SJCRH30 (cell line): ENCODE data around the gene LSAMP. TPM values are rescaled to one million over a fixed set of nuclear protein-coding genes. Genes with fewer than 3 reads are reported as not detected.

Source experiments
- DNase-seq, 2 experiments: peaks; one replicate each; pipeline ENCODE4 v3.0.0-alpha.2; 2015 to 2020
- H3K27ac ChIP-seq: fragments of 250-450 bp; sonication (Bioruptor Pico); 2 replicates; pipeline ENCODE4 v1.5.1; 2020; ENCODE audit warnings: mild to moderate bottlenecking, moderate library complexity
- H3K27me3 ChIP-seq: fragments of 250-450 bp; sonication (Bioruptor Pico); 2 replicates; pipeline ENCODE4 v1.5.1; 2020; ENCODE audit warnings: mild to moderate bottlenecking, moderate library complexity
- H3K36me3 ChIP-seq: fragments of 250-450 bp; sonication (Bioruptor Pico); 2 replicates; pipeline ENCODE4 v1.5.1; 2020; ENCODE audit warnings: mild to moderate bottlenecking, moderate library complexity
- H3K4me1 ChIP-seq: fragments of 250-450 bp; sonication (Bioruptor Pico); 2 replicates; pipeline ENCODE4 v1.5.1; 2020; ENCODE audit warnings: mild to moderate bottlenecking, moderate library complexity
- H3K4me3 ChIP-seq: fragments of 250-450 bp; sonication (Bioruptor Pico); 2 replicates; pipeline ENCODE4 v1.5.1; 2020; ENCODE audit warnings: mild to moderate bottlenecking, moderate library complexity
- H3K9me3 ChIP-seq: fragments of 250-450 bp; sonication (Bioruptor Pico); replicated peaks from 2 replicates; pipeline ENCODE4 v1.5.1; 2020; ENCODE audit warnings: mild to moderate bottlenecking, moderate library complexity
- total RNA-seq: library from RNA; depleted of rRNA; stranded (reverse); fragments of >200 nt; shearing (Covaris generic); gene quantifications from 2 replicates; pipeline ENCODE4 v1.2.3, GENCODE V29; 2014

LSAMP gene
- total RNA-seq, 1 experiment from 2014 or later, result 0.02 TPM

DNA sequence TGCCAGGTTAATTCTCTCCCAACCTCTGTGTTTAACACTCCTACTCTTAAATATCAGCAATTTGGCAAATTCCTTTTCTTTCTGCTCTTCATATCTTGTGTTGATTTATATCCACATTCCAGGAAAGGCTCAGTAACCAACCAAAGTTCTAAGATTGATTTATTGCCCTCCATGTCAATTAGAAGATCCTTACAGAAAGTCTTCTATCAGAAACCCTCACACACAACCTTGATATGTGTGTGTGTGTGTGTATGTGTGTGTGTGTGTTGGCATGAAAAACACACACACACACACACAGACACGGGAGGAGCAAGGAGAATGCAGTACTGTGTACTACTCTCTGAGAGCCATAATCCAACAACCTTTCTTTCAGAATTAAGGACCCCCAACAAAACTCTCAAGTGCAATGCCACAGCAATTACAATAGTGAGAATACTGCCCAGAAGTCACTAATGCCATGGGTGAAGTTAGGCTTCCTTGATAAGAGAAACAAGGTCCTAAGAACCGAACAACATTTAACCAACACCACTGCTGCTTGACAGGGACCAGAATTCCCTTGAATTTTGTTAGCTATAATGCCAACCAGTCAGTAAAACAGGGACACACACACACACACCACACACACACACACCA lies 1.1 kb downstream of the LSAMP start:
- Histone ChIP-seq H3K27ac (no peak overlapping the region), H3K27me3 (no peaks in the 10 kb centered on the region), H3K9me3 (no peaks in the 10 kb centered on the region), H3K4me1 (no peaks in the 10 kb centered on the region), H3K36me3 (no peaks in the 10 kb centered on the region), H3K4me3 (no peak overlapping the region)
- DNase-seq, result no peak

DNA sequence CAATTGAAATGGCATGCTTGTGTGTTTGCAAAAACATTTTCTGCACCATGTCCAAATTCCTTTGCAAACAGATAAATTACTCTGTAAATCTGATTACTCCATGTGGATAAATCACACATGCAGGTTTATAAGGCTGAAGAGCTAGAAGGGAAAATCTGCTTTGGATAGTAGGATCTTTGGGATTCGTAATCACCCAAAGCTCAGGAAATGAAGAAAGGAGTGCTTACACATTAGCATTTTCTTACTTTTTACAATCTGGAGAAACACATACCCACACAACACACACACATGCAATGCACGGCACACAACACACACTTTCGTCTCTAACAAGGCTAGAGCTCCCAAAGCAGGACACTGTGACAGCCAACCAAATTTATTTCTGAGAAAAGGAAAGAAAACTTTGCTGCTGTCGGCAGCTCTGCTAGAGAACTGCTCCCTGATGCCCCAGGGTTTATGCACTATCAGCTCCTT lies 2.1 kb downstream of the LSAMP start:
- no peaks in the 10 kb centered on the region for H3K4me1 ChIP-seq
- no peaks in the 10 kb centered on the region for H3K27me3 ChIP-seq
- no peak for DNase-seq
- H3K9me3 ChIP-seq, result no peaks in the 10 kb centered on the region
- H3K36me3 ChIP-seq, result no peaks in the 10 kb centered on the region
- H3K27ac ChIP-seq, result no peak overlapping the region
- no peak overlapping the region for H3K4me3 ChIP-seq

DNA sequence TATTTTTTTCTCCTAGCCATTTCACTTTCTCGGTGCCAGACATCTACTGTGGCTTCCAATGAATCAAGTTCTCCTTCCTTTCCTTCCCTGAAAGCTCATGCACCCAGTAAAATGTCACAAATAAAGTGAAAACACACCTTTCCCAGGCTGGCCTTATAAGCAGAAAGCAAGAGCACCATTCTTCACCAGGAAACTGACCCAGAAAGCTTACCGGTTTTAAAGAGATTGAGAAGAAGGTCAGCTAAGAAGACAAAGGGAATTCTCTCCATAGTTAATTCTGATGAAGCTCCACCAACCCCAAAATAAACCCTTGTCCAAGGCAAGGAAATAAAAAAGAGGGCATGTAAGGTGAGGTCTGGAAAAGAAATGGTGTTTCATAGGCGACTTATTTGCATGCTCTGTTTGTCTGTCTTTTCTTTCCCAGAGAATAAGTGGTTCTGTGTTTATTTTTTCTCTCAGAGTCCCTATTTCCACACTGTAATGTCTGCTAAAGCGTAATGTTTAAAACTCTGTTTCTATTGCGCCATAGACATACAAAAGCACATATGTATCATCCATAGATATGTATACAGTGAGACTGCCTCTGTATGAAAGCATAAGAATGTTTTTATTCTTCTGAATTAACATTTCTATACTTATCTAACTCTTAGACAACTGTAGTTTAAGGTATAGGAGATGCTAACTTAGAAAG lies 2.8 kb downstream of the LSAMP start:
- Histone ChIP-seq H3K4me3 (no peak overlapping the region), H3K27me3 (no peaks in the 10 kb centered on the region), H3K4me1 (no peaks in the 10 kb centered on the region), H3K27ac (no peak overlapping the region), H3K36me3 (no peaks in the 10 kb centered on the region), H3K9me3 (no peaks in the 10 kb centered on the region)
- DNase-seq, result no peak

DNA sequence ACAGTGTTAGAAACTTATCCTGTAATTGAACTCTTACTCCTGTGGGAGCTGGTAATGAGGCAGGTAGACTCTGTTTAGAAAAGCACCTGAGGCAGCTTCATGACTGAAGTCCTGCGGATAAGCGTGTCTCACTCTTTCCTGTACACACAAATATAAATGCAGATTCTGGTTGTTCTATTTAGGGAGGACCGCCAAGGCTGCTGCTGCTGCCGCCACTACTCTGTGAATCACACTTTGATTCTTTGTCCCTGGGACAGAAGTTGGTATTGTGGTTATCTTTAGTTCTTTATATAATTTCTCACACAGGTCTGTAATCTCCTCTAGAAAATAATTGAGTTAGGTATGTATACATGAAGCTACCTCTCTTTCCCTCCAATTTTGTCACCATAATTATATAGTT lies 3.6 kb downstream of the LSAMP start:
- Histone ChIP-seq H3K27me3 (no peaks in the 10 kb centered on the region), H3K36me3 (no peaks in the 10 kb centered on the region), H3K27ac (no peak overlapping the region), H3K4me3 (no peak overlapping the region), H3K4me1 (no peaks in the 10 kb centered on the region), H3K9me3 (no peaks in the 10 kb centered on the region)
- DNase-seq, result no peak

DNA sequence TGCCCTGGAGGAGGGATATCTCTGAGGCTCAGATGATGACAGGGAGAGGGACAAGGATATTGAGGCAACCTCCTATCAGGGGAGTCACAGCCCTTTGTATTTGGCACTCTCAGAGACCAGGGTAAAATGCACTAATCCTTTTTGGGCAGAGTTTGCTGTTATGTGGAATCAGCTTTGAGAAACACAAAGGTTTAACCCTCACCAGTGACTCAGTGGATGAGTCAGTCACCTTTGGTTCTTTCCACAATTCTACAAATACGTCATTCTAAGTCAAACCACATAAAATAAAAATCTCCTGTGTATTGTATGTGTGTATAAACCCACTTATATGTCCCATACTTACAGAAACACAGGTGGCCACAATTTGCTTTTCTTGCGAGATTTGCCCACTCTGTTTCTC lies 5.1 kb downstream of the LSAMP start:
- no peak for DNase-seq
- Histone ChIP-seq H3K36me3 (no peaks in the 10 kb centered on the region), H3K27me3 (no peaks in the 10 kb centered on the region), H3K9me3 (no peaks in the 10 kb centered on the region), H3K4me1 (no peaks in the 10 kb centered on the region), H3K27ac (no peak overlapping the region), H3K4me3 (no peak overlapping the region)

DNA sequence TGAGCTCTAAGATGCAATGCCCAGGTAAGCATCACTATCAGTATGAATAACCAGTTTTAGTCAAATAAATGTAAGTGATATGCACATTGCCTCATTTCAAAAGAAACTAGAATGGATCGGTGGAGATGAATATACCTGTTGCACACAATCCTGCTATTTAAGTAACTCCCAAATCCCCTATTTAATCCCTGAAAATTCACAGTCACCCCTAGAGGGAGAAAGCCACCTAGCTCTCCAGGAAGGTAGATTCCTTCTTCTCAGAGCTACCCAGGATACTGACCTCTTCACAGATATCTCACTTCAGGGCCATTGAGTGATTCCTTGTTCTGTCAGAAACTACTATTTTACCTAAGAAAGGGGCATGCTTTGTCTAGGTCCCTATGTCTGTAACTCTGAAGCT lies 11.7 kb downstream of the LSAMP start:
- Histone ChIP-seq H3K4me1 (no peaks in the 10 kb centered on the region), H3K4me3 (no peak overlapping the region), H3K27me3 (no peaks in the 10 kb centered on the region), H3K9me3 (no peaks in the 10 kb centered on the region), H3K27ac (no peak overlapping the region), H3K36me3 (no peaks in the 10 kb centered on the region)
- no peak for DNase-seq

DNA sequence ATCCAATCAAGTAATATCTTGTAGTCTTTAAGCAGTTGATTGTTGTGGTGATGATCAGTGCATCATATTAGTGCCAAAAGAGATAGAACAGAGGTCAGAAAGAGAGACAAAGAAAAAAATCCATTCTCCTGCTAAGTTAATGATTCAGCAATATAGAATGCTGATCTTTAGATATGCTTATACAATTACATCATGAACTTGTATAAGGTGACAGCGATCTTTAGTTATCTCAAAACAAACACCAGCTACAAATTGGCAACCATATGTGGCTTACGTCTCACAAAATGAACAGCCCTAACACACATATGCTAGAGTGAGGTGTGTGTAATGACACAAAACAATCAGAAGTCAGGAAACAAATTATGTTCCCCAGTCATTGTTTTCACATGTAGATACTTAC lies 12.5 kb downstream of the LSAMP start:
- H3K27me3 ChIP-seq, result no peaks in the 10 kb centered on the region
- no peaks in the 10 kb centered on the region for H3K4me1 ChIP-seq
- H3K9me3 ChIP-seq, result no peaks in the 10 kb centered on the region
- no peak for DNase-seq
- no peak overlapping the region for H3K27ac ChIP-seq
- no peaks in the 10 kb centered on the region for H3K36me3 ChIP-seq
- H3K4me3 ChIP-seq, result no peak overlapping the region

DNA sequence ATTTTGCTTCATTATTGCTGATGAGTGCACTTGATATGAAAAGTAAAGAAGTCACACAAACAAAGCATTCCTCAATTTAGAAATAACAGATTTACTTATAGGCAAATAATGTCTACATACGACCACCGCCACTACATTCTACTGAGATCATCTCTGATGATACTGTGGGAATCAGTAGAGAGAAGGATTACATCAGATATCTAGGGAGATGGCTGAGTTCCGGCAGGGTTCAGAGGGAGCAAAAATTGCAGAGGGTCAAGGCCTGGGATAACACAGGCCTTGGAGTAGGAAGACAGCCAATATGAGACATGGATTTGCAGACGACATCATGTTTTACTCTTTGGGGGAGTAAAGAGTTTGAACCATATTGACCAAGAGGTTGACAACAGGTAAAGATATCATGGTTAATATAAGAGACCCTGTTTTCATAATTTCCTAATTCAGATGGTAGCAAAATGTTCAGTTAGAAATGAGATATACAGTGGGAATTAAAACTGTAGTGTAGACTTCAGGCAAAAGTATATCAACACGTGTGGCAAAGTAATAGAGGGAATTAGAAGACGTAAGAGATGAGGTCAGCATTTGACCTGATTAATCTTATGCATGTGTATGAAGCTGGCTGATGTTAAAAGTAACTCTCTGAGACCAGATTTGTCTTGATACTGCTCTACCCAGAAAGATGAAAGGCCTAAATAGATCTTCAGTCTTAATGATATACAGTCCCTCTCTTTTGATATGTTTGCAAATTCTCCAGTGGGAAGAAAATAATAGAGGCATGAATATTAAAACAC lies 15.6 kb downstream of the LSAMP start:
- no peaks in the 10 kb centered on the region for H3K9me3 ChIP-seq
- H3K27me3 ChIP-seq, result no peaks in the 10 kb centered on the region
- no peak overlapping the region for H3K4me3 ChIP-seq
- no peak for DNase-seq
- H3K27ac ChIP-seq, result no peak overlapping the region
- no peaks in the 10 kb centered on the region for H3K36me3 ChIP-seq
- no peaks in the 10 kb centered on the region for H3K4me1 ChIP-seq

DNA sequence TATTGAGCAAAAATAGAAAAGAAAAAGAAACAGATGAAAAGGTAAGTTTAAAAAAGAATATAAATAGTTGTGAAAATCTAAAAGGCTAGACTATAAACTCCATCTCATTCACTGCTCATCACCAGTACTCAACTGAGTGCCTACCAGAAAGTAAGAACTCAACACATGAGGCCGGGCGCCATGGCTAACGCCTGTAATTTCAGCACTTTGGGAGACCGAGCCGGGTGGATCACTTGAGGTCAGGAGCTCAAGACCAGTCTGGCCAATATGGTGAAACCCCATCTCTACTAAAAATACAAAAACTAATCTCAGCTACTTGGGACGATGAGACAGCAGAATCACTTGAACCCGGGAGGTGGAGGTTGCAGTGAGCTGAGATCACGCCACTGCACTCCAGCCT lies 19.3 kb downstream of the LSAMP start:
- no peaks in the 10 kb centered on the region for H3K36me3 ChIP-seq

DNA sequence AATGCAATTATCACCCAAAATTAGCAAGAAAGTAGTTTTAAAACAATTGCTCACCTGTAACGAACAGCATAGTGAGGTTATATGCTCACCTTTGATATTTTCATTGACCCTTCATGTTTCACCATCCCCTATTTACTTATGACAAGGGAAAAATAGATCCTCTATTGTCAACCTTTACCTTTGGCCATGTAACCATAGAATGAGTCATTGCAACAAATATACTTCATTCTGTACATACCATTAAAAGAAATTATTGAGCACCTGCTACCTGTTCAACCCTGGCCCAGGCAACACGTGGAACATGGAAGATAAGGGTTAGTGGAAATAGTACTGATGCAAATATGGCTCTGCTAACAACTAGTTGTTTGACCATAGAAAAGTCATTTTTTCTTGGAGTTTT lies 20.2 kb downstream of the LSAMP start:
- Histone ChIP-seq H3K36me3 (no peaks in the 10 kb centered on the region), H3K27ac (no peak overlapping the region), H3K4me1 (no peaks in the 10 kb centered on the region), H3K9me3 (no peaks in the 10 kb centered on the region), H3K4me3 (no peak overlapping the region), H3K27me3 (no peaks in the 10 kb centered on the region)
- DNase-seq, result no peak

More for the DNA sequence above, 19.3 kb downstream of the LSAMP start:
- DNase-seq, result no peak
- Histone ChIP-seq H3K4me1 (no peaks in the 10 kb centered on the region), H3K27me3 (no peaks in the 10 kb centered on the region), H3K9me3 (no peaks in the 10 kb centered on the region), H3K27ac (no peak overlapping the region), H3K4me3 (no peak overlapping the region)

DNA sequence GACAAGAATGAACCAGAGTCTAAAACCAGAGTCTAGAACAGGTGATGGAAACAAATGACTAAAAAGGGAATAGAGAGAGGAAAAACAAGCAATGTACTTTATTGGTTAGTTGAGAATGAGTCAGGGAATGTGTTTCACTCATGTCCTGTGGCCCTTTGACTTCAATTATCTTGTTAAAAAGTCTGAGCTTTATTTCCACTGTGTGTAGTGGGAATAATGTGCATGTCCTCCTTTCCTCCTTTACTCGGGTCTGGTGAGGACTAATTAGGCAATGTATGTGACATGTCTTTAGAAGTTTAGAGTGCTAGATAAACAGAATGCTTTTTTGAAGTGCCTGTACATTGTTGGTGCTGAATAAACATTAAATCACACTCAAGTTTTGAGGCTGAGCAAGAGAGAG lies 21.3 kb downstream of the LSAMP start:
- no peak overlapping the region for H3K27ac ChIP-seq
- DNase-seq, result no peak

DNA sequence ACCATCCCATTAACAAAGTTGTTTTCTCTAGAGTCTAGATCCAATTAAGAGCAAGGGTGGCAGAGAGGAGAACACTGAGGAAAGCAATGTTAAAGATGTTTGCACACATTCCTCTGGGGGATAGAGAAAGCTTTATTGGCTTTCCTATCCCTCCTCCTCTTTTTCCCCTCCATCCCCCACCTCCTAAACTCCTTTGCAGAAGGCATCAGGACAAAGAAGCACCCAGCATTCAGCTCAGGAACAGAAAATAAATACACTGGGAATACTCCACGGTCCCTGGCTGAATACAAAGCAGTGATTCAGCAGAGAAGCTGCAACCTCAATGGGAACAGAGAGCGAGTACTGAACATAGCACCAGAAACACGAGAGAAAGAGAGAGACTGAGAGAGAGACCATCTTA lies 21.9 kb downstream of the LSAMP start:
- H3K4me3 ChIP-seq, result no peak overlapping the region
- no peaks in the 10 kb centered on the region for H3K4me1 ChIP-seq
- H3K36me3 ChIP-seq, result no peaks in the 10 kb centered on the region
- no peak overlapping the region for H3K27ac ChIP-seq
- H3K9me3 ChIP-seq, result no peaks in the 10 kb centered on the region
- no peak for DNase-seq
- no peaks in the 10 kb centered on the region for H3K27me3 ChIP-seq

More for the DNA sequence above, 21.3 kb downstream of the LSAMP start:
- no peak overlapping the region for H3K4me3 ChIP-seq
- no peaks in the 10 kb centered on the region for H3K36me3 ChIP-seq
- no peaks in the 10 kb centered on the region for H3K27me3 ChIP-seq
- no peaks in the 10 kb centered on the region for H3K4me1 ChIP-seq
- no peaks in the 10 kb centered on the region for H3K9me3 ChIP-seq

DNA sequence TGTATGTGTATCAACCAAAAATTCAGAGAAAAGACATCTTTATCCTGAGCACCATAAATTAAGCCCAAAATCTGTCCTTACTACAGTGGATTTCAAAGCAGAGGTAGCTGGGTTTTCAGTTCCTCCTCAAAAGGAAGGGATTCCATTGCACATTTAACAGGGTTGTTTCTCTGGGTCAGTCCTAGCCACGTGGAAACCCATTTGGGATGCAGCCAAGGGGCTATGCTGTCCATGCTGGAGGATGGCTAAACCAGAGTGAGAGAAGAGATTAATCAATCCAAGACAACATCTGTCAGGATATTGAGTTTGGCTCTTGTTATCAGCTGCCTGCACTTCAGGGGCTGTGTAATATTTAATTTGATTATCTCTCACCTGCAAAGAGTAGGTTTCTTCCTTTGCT lies 28.1 kb downstream of the LSAMP start:
- Histone ChIP-seq H3K27me3 (no peaks in the 10 kb centered on the region), H3K36me3 (no peaks in the 10 kb centered on the region), H3K4me1 (no peaks in the 10 kb centered on the region), H3K9me3 (no peaks in the 10 kb centered on the region), H3K4me3 (no peak overlapping the region), H3K27ac (no peak overlapping the region)
- no peak for DNase-seq

DNA sequence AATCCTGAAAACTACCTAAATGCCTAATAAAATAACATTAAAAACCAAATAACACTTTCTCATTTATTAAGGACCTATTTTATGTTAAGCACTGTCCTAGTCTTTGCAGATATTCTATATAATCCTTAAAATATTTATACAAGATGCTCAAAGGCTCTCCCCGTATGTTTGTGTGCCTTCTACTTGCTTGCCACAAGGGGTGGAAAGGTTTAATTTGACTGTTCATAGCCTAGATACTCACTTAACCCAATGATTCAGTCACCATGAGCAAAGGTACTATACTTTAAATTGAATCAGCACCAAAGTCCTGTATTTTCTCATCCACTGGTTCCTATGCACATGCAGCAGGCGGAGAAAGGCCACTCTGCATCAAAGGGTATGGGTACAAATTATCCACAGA lies 32.0 kb downstream of the LSAMP start:
- Histone ChIP-seq H3K36me3 (no peaks in the 10 kb centered on the region), H3K4me1 (no peaks in the 10 kb centered on the region), H3K27me3 (no peaks in the 10 kb centered on the region), H3K9me3 (no peaks in the 10 kb centered on the region), H3K4me3 (no peak overlapping the region), H3K27ac (no peak overlapping the region)
- no peak for DNase-seq

DNA sequence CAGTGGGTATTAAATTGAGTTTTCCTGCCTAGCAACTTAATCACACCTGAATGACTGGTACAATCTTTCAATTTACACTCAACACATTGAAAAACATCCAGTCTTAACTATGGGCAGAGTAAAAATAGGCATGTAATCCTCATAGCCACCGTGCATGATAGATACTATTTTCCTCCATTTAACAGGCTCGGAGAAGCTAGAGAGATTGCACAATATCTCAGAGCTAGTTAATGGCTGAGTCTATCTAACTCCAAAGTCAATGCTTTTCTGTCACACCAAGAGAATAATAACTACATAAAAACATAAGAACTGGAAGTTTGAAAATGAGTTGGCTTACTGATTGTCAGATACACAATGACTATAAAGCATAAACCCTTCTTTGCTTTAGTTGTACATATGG lies 36.8 kb downstream of the LSAMP start:
- H3K36me3 ChIP-seq, result no peaks in the 10 kb centered on the region
- no peak overlapping the region for H3K4me3 ChIP-seq
- H3K4me1 ChIP-seq, result no peaks in the 10 kb centered on the region
- H3K27me3 ChIP-seq, result no peaks in the 10 kb centered on the region
- H3K27ac ChIP-seq, result no peak overlapping the region
- DNase-seq, result no peak
- H3K9me3 ChIP-seq, result no peaks in the 10 kb centered on the region
